GM23248 (cell line): ENCODE results near the gene ZNF445.

Experiments used
- EZH2 ChIP-seq: fragments of 200-600 bp; sonication (generic); IDR thresholded peaks from 2 replicates; pipeline ENCODE4 v1.6.1; 2018; ENCODE audit warnings: antibody characterized with exemption, mild to moderate bottlenecking; ENCODE audit not compliant: insufficient read depth, poor library complexity, severe bottlenecking
- EZH2phosphoT487 ChIP-seq: fragments of 200-600 bp; sonication (generic); IDR thresholded peaks from 2 replicates; pipeline ENCODE4 v1.6.1; 2018; ENCODE audit warnings: antibody characterized with exemption, moderate library complexity, mild to moderate bottlenecking, low read depth; ENCODE audit not compliant: insufficient read depth

- TF ChIP-seq EZH2 (no peak), EZH2phosphoT487 (no peak)
Observed at GRCh38 chr3:44470430-44470829, 7.0 kb downstream of the ZNF445 start.
